AG09309 (cell line): ENCODE measurements around the gene DIS3L2.
"Not testable (repeated sequence)": the region's sequence is repeated elsewhere in the genome, so short reads cannot be mapped to it uniquely, and the experiment has no call there.

Experiments used
- DNase-seq: peaks from one replicate; pipeline ENCODE4 v3.0.0-alpha.2; 2010; ENCODE audit warnings: low read depth
- H3K4me3 ChIP-seq: 2 replicates; pipeline ENCODE4 v1.5.1; 2011; ENCODE audit warnings: mild to moderate bottlenecking, low read depth, low read length, moderate library complexity; ENCODE audit not compliant: control insufficient read depth
- CTCF ChIP-seq: IDR thresholded peaks from 2 replicates; pipeline ENCODE4 v1.5.1; 2011; ENCODE audit warnings: mild to moderate bottlenecking, low read depth, low read length, inconsistent platforms; ENCODE audit not compliant: insufficient read depth, control insufficient read depth; ENCODE audit errors: missing control alignments

The DIS3L2 gene

DNA sequence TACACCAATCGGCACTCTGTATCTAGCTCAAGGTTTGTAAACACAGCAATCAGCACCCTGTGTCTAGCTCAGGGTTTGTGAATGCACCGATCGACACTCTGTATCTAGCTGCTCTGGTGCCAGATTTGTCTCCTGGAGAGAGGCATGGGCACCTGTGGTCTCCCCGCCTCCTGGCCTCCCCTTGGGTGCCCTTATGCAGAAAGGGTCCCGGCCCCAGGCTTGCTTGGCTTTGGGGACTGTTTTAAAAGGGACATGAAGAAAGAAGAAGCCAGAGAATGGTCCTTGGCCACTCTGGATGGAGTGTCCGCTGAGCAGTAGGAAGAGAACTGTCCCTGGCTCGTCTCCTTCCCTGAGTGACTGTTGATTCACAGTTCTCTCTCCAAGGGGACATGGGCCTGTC, 405.5 kb downstream of the DIS3L2 start:
- no peak for TF ChIP-seq CTCF

GRCh38 chr2:232367591-232368233, 406.2 kb downstream of the DIS3L2 start:
- TF ChIP-seq CTCF, result peak; percentile 39
- no peak for DNase-seq
- no peak overlapping the region for H3K4me3 ChIP-seq

More for the DNA sequence above, 405.5 kb downstream of the DIS3L2 start:
- H3K4me3 ChIP-seq, result no peak overlapping the region
- no peak for DNase-seq

DNA sequence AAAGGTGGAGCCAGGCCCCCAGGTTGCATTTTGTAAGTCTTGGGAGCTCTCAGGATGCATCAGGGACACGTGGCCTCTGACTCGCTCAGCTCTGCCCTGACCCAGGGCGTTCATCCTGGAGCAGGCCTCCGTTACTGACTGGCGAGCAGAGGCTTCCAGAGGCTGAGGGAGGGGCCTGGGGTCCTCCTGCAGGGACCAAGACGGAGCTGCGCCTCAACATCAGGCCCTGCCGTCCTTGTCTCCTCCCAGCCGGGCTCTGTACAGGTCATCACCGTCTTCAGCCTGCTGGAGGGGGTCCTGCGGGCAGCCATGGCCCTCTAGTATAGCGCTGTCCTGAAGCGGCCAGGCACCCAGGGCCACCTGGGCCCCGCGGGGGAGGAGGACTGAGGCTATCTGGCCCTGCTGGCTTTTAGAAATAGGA, 406.8 kb downstream of the DIS3L2 start:
- no peak for DNase-seq
- H3K4me3 ChIP-seq, result no peak overlapping the region
- no peak for TF ChIP-seq CTCF

DNA sequence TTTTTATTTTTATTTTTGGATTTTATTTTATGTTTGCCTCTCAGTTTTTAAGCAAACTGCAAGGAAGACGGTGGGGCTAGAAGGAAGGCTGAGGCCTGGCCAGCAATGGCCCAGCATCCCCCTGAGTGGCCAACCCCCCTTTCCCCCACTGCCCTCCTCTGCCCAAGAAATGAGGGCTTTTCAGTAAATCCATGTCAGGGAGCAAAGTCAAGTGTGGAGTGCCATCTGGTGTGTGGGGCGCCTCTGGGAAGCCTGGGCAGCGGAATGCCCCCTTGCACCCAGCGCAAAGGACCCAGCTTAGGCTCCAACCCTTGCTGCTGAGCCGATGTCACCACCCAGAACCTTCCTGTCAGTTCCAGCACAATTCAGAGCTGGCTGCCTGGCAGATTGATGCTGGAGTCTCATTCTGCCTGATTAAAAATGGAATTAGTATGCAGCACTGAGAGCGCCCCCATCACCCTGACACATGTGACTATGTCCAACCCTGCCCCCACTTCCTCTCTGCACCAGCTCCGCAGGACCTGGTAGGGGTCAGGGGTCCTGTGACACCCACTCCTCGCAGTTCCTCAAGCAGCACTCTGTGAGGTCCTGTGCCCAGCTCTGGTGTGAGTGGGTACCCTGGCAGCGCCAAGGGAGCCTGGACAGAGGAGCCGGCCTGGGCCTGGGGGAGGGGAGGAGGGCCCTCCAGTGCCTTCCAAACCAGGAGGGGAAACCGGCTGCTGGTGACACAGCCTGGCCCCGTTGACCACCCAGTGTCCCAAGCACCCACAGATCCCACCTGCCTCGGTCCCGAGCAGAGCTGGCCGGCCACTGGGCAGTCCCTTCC, 407.8 kb downstream of the DIS3L2 start:
- TF ChIP-seq CTCF, result no peak
- DNase-seq, result no peak

GRCh38 chr2:232370007-232370406, 408.5 kb downstream of the DIS3L2 start:
- not testable (repeated sequence) for DNase-seq, H3K4me3 ChIP-seq

More for the DNA sequence above, 407.8 kb downstream of the DIS3L2 start:
- H3K4me3 ChIP-seq, result no peak overlapping the region

- no peak for TF ChIP-seq CTCF
- H3K4me3 ChIP-seq, result no peak overlapping the region
- peak; percentile 47 for DNase-seq
Measured at GRCh38 chr2:232372231-232373208, 411.0 kb downstream of the DIS3L2 start.
